Activated CD8-positive, alpha-beta memory T cell treated with anti-CD3 and anti-CD28 coated beads for 4 hours (primary cell): Measurements from ENCODE around the gene IMMP2L.
"Not testable (repeated sequence)": the region's sequence is repeated elsewhere in the genome, so short reads cannot be mapped to it uniquely, and the experiment has no call there.

Experiments used
- DNase-seq, 2 donors: peaks; one replicate each; pipeline ENCODE4 v3.0.0-alpha.2; 2020; ENCODE audit warnings: low read depth in 2 of 2

The IMMP2L gene

GRCh38 chr7:111460695-111461094 is 101.6 kb downstream of the IMMP2L start:
- no peak for DNase-seq

GRCh38 chr7:111459757-111460280 is 102.5 kb downstream of the IMMP2L start:
- no peak for DNase-seq

GRCh38 chr7:111459065-111459756 is 103.1 kb downstream of the IMMP2L start:
- no peak for DNase-seq

GRCh38 chr7:111450705-111451104 is 111.6 kb downstream of the IMMP2L start:
- not testable (repeated sequence) for DNase-seq

GRCh38 chr7:111447502-111447901 is 114.8 kb downstream of the IMMP2L start:
- not testable (repeated sequence) for DNase-seq

- DNase-seq = no peak
Measured at GRCh38 chr7:111439977-111440376, 122.3 kb downstream of the IMMP2L start.

- DNase-seq = no peak
Measured at GRCh38 chr7:111438369-111439289, 123.7 kb downstream of the IMMP2L start.

- no peak for DNase-seq
Measured at GRCh38 chr7:111437736-111438135, 124.6 kb downstream of the IMMP2L start.

GRCh38 chr7:111436608-111437007 is 125.7 kb downstream of the IMMP2L start:
- no peak for DNase-seq

GRCh38 chr7:111433426-111433825 is 128.9 kb downstream of the IMMP2L start:
- no peak for DNase-seq

GRCh38 chr7:111429781-111430180 is 132.5 kb downstream of the IMMP2L start:
- DNase-seq = no peak

- DNase-seq = no peak
Measured at GRCh38 chr7:111424768-111425167, 137.5 kb downstream of the IMMP2L start.

GRCh38 chr7:111414374-111414773 is 147.9 kb downstream of the IMMP2L start:
- no peak for DNase-seq

GRCh38 chr7:111413739-111414138 is 148.6 kb downstream of the IMMP2L start:
- no peak for DNase-seq

- no peak for DNase-seq
Measured at GRCh38 chr7:111410899-111411298, 151.4 kb downstream of the IMMP2L start.

- no peak for DNase-seq
Measured at GRCh38 chr7:111409714-111410422, 152.4 kb downstream of the IMMP2L start.

GRCh38 chr7:111408724-111409123 is 153.6 kb downstream of the IMMP2L start:
- DNase-seq = no peak

- no peak for DNase-seq
Measured at GRCh38 chr7:111407258-111407657, 155.0 kb downstream of the IMMP2L start.

GRCh38 chr7:111405621-111406020 is 156.7 kb downstream of the IMMP2L start:
- DNase-seq = no peak

GRCh38 chr7:111401516-111401915 is 160.8 kb downstream of the IMMP2L start:
- DNase-seq = no peak

GRCh38 chr7:111400088-111400487 is 162.2 kb downstream of the IMMP2L start:
- no peak for DNase-seq

- no peak for DNase-seq
Measured at GRCh38 chr7:111394891-111395290, 167.4 kb downstream of the IMMP2L start.
